NB4 (cell line): Measurements from ENCODE around the gene RMI2.

Experiments
- POLR2A ChIP-seq: IDR thresholded peaks from 2 replicates; pipeline ENCODE4 v1.6.1; 2011; ENCODE audit warnings: mild to moderate bottlenecking; ENCODE audit not compliant: insufficient read length; ENCODE audit errors: extremely low read depth
- TF ChIP-seq, protein P1 (sequence below): IDR thresholded peaks from one replicate; pipeline ENCODE4 v1.5.1; 2012; ENCODE audit warnings: low read depth, low read length

DNA sequence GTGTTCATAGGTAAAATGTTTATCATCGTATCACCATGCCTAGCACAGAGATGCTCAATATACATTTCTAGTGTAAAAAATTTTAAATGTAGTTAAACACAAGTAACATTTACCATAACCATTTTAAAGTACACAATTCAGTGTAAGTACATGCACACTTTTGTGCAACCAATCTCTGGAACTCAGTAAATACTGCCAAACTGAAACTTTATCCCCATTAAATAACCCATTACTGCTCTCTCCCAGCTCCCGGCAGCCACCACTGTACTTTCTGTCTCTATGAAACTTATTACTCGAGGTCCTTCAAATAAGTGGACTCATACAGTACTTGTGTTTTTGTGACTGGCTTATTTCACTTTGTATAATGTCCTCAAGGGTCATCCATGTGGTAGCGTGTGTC, 29.0 kb downstream of the RMI2 start:
- TF ChIP-seq, protein P1, sequence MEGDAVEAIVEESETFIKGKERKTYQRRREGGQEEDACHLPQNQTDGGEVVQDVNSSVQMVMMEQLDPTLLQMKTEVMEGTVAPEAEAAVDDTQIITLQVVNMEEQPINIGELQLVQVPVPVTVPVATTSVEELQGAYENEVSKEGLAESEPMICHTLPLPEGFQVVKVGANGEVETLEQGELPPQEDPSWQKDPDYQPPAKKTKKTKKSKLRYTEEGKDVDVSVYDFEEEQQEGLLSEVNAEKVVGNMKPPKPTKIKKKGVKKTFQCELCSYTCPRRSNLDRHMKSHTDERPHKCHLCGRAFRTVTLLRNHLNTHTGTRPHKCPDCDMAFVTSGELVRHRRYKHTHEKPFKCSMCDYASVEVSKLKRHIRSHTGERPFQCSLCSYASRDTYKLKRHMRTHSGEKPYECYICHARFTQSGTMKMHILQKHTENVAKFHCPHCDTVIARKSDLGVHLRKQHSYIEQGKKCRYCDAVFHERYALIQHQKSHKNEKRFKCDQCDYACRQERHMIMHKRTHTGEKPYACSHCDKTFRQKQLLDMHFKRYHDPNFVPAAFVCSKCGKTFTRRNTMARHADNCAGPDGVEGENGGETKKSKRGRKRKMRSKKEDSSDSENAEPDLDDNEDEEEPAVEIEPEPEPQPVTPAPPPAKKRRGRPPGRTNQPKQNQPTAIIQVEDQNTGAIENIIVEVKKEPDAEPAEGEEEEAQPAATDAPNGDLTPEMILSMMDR = no peak
- no peak for TF ChIP-seq POLR2A
